ENCODE results near the gene UBE2I.
"Not testable (repeated sequence)": the region's sequence is repeated elsewhere in the genome, so short reads cannot be mapped to it uniquely, and the experiment has no call there.

The UBE2I gene

GRCh38 chr16:1262846-1263221, 46.6 kb upstream of the UBE2I start:
- no peaks in the 10 kb centered on the region for H3K9me3 ChIP-seq
- no peak for TF ChIP-seq CTCF (IDR thresholded peaks at IDR 0.05)
- H3K4me3 ChIP-seq (ENCODE audit: low read depth in 1 of 2, low read length in 1 of 2): no peak overlapping the region
- H3K27ac ChIP-seq: no peak overlapping the region
- peaks cover 48% of the 10 kb centered on the region for H3K27me3 ChIP-seq
- no peaks in the 10 kb centered on the region for H3K36me3 ChIP-seq
- no peaks in the 10 kb centered on the region for H3K4me1 ChIP-seq (ENCODE audit: control insufficient read depth in 1 of 2, insufficient read depth in 1 of 2, low read depth in 1 of 2, low read length in 1 of 2)

- Histone ChIP-seq H3K27me3 (peaks cover 46% of the 10 kb centered on the region), H3K4me3 (ENCODE audit: low read depth in 1 of 2, low read length in 1 of 2) (no peak overlapping the region), H3K4me1 (ENCODE audit: control insufficient read depth in 1 of 2, insufficient read depth in 1 of 2, low read depth in 1 of 2, low read length in 1 of 2) (no peaks in the 10 kb centered on the region), H3K36me3 (no peaks in the 10 kb centered on the region), H3K27ac (no peak overlapping the region), H3K9me3 (no peaks in the 10 kb centered on the region)
- TF ChIP-seq CTCF (IDR thresholded peaks at IDR 0.05): no peak
These were observed 45.7 kb upstream of the UBE2I start for GRCh38 chr16:1263591-1264344.

DNA sequence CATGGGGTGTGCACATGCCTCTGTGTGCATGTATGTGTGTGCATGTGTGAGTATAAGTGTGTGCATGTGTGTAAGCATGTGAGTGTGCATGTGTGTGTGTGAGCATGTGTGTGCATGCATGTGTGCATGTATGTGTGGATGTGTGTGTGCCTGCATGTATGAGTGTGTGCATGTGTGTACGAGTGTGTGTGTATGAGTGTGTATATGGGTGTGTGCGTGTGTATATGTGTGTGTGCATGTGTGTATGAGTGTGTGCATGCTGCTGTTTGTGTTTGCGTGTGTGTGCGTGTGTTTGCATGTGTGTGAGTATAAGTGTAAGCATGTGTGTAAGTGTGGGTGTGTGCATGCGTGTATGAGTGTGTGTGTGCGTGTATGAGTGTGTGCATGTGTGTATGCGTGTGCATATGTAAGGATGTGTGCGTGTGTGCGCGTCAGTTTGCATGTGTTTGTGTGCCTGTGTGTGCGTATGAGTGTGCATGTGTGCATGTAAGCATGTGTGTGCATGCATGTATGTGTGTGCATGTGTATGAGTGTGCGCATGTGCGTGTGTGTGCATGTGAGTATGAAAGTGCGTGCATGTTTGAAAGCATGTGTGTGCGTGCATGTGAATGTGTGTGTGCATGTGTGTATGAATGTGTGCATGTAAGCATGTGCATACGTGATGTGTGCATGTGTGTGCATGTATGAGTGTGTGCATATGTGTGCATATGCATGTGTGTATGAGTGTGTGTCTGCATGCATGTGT, 44.9 kb upstream of the UBE2I start:
- Histone ChIP-seq H3K4me3 (ENCODE audit: low read depth in 1 of 2, low read length in 1 of 2) (no peak overlapping the region), H3K9me3 (no peaks in the 10 kb centered on the region), H3K4me1 (ENCODE audit: control insufficient read depth in 1 of 2, insufficient read depth in 1 of 2, low read depth in 1 of 2, low read length in 1 of 2) (no peaks in the 10 kb centered on the region), H3K36me3 (no peaks in the 10 kb centered on the region), H3K27ac (no peak overlapping the region), H3K27me3 (peaks cover 39% of the 10 kb centered on the region)
- no peak for TF ChIP-seq CTCF (IDR thresholded peaks at IDR 0.05)

GRCh38 chr16:1265090-1265630, 44.3 kb upstream of the UBE2I start:
- H3K4me3 ChIP-seq (ENCODE audit: low read depth in 1 of 2, low read length in 1 of 2): no peak overlapping the region
- peaks cover 32% of the 10 kb centered on the region for H3K27me3 ChIP-seq
- H3K27ac ChIP-seq: no peak overlapping the region
- no peak for TF ChIP-seq CTCF (IDR thresholded peaks at IDR 0.05)
- no peaks in the 10 kb centered on the region for H3K36me3 ChIP-seq
- H3K4me1 ChIP-seq (ENCODE audit: control insufficient read depth in 1 of 2, insufficient read depth in 1 of 2, low read depth in 1 of 2, low read length in 1 of 2): no peaks in the 10 kb centered on the region
- no peaks in the 10 kb centered on the region for H3K9me3 ChIP-seq

GRCh38 chr16:1265826-1266225, 43.6 kb upstream of the UBE2I start:
- Histone ChIP-seq H3K36me3 (no peaks in the 10 kb centered on the region), H3K27ac (no peak overlapping the region), H3K9me3 (no peaks in the 10 kb centered on the region), H3K4me1 (ENCODE audit: control insufficient read depth in 1 of 2, insufficient read depth in 1 of 2, low read depth in 1 of 2, low read length in 1 of 2) (no peaks in the 10 kb centered on the region), H3K27me3 (peaks cover 26% of the 10 kb centered on the region), H3K4me3 (ENCODE audit: low read depth in 1 of 2, low read length in 1 of 2) (no peak overlapping the region)
- TF ChIP-seq CTCF (IDR thresholded peaks at IDR 0.05): no peak

- H3K9me3 ChIP-seq; H3K36me3 ChIP-seq; H3K4me3 ChIP-seq (ENCODE audit: low read depth in 1 of 2, low read length in 1 of 2); H3K27ac ChIP-seq; H3K4me1 ChIP-seq (ENCODE audit: control insufficient read depth in 1 of 2, insufficient read depth in 1 of 2, low read depth in 1 of 2, low read length in 1 of 2): not testable (repeated sequence)
- peaks cover 11% of the 10 kb centered on the region for H3K27me3 ChIP-seq
These were observed 40.0 kb upstream of the UBE2I start for GRCh38 chr16:1269418-1269817.
